Measurements from ENCODE around the gene KCNT1. TPM values are rescaled to one million over a fixed set of nuclear protein-coding genes. Genes with fewer than 3 reads are reported as not detected.

The KCNT1 gene
- total RNA-seq = not detected in 2 replicates

GRCh38 chr9:135701959-135702721 lies at the start of gene KCNT1:
TSS of gene KCNT1 (plus strand) at chr9:135702185. CDS start at chr9:135702259, 74 bp downstream.
- DNase-seq (ENCODE audit: low spot score) = peak; percentile 34
- Mint-ChIP-seq H3K4me3 (ENCODE audit: low read depth) (no peak within 1 kb of the TSS), H3K27ac (no peak within 1 kb of the TSS), H3K9me3 (no peaks in the 10 kb centered on the region), H3K4me1 (ENCODE audit: low read depth) (no peaks in the 10 kb centered on the region), H3K27me3 (ENCODE audit: low read depth) (no peaks in the 10 kb centered on the region), H3K36me3 (ENCODE audit: low read depth) (no peaks in the 10 kb centered on the region)
- intact Hi-C loops (cut with micrococcal nuclease) = no loop called here

GRCh38 chr9:135655317-135655716 lies 46.7 kb upstream of the KCNT1 start:
- H3K27ac Mint-ChIP-seq = no peak overlapping the region
- DNase-seq (ENCODE audit: low spot score) = no peak
- H3K9me3 Mint-ChIP-seq = peaks cover 3% of the 10 kb centered on the region
- intact Hi-C loops (cut with micrococcal nuclease) = no loop called here
- H3K27me3 Mint-ChIP-seq (ENCODE audit: low read depth) = no peaks in the 10 kb centered on the region
- H3K4me1 Mint-ChIP-seq (ENCODE audit: low read depth) = no peaks in the 10 kb centered on the region
- H3K4me3 Mint-ChIP-seq (ENCODE audit: low read depth) = no peak overlapping the region
- H3K36me3 Mint-ChIP-seq (ENCODE audit: low read depth) = no peaks in the 10 kb centered on the region

GRCh38 chr9:135657416-135657815 lies 44.6 kb upstream of the KCNT1 start:
- no peak overlapping the region for H3K27ac Mint-ChIP-seq

GRCh38 chr9:135659252-135659651 lies 42.7 kb upstream of the KCNT1 start:
- H3K27me3 Mint-ChIP-seq (ENCODE audit: low read depth) = no peaks in the 10 kb centered on the region
- no peaks in the 10 kb centered on the region for H3K9me3 Mint-ChIP-seq
- intact Hi-C loops (cut with micrococcal nuclease) = no loop called here
- H3K4me1 Mint-ChIP-seq (ENCODE audit: low read depth) = no peaks in the 10 kb centered on the region
- H3K4me3 Mint-ChIP-seq (ENCODE audit: low read depth) = no peak overlapping the region
- no peak for DNase-seq (ENCODE audit: low spot score)
- no peak overlapping the region for H3K27ac Mint-ChIP-seq
- no peaks in the 10 kb centered on the region for H3K36me3 Mint-ChIP-seq (ENCODE audit: low read depth)

More at GRCh38 chr9:135657416-135657815, 44.6 kb upstream of the KCNT1 start:
- H3K36me3 Mint-ChIP-seq (ENCODE audit: low read depth) = no peaks in the 10 kb centered on the region
- intact Hi-C loops (cut with micrococcal nuclease) = no loop called here
- H3K4me3 Mint-ChIP-seq (ENCODE audit: low read depth) = no peak overlapping the region
- H3K9me3 Mint-ChIP-seq = no peaks in the 10 kb centered on the region
- no peaks in the 10 kb centered on the region for H3K4me1 Mint-ChIP-seq (ENCODE audit: low read depth)
- no peak for DNase-seq (ENCODE audit: low spot score)
- H3K27me3 Mint-ChIP-seq (ENCODE audit: low read depth) = no peaks in the 10 kb centered on the region

- intact Hi-C loops (cut with micrococcal nuclease) = no loop called here
- Mint-ChIP-seq H3K4me1 (ENCODE audit: low read depth) (no peaks in the 10 kb centered on the region), H3K9me3 (no peaks in the 10 kb centered on the region), H3K27me3 (ENCODE audit: low read depth) (no peaks in the 10 kb centered on the region), H3K4me3 (ENCODE audit: low read depth) (no peak overlapping the region), H3K27ac (no peak overlapping the region), H3K36me3 (ENCODE audit: low read depth) (no peaks in the 10 kb centered on the region)
- DNase-seq (ENCODE audit: low spot score) = no peak
These were observed 41.6 kb upstream of the KCNT1 start for GRCh38 chr9:135660407-135660806.

GRCh38 chr9:135661816-135662560 lies 40.0 kb upstream of the KCNT1 start:
- no peaks in the 10 kb centered on the region for H3K36me3 Mint-ChIP-seq (ENCODE audit: low read depth)
- intact Hi-C loops (cut with micrococcal nuclease) = no loop called here
- H3K9me3 Mint-ChIP-seq = no peaks in the 10 kb centered on the region
- no peaks in the 10 kb centered on the region for H3K27me3 Mint-ChIP-seq (ENCODE audit: low read depth)
- no peak for DNase-seq (ENCODE audit: low spot score)
- H3K4me1 Mint-ChIP-seq (ENCODE audit: low read depth) = no peaks in the 10 kb centered on the region
- H3K4me3 Mint-ChIP-seq (ENCODE audit: low read depth) = no peak overlapping the region
- H3K27ac Mint-ChIP-seq = no peak overlapping the region

GRCh38 chr9:135662758-135663450 lies 39.1 kb upstream of the KCNT1 start, which contains the start of gene LCN9:
TSS of gene LCN9 (plus strand) at chr9:135663309. CDS start at chr9:135663322, 13 bp downstream.
- DNase-seq (ENCODE audit: low spot score) = no peak
- H3K36me3 Mint-ChIP-seq (ENCODE audit: low read depth) = no peaks in the 10 kb centered on the region
- no peak within 1 kb of the TSS for H3K27ac Mint-ChIP-seq
- no peaks in the 10 kb centered on the region for H3K9me3 Mint-ChIP-seq
- no peak within 1 kb of the TSS for H3K4me3 Mint-ChIP-seq (ENCODE audit: low read depth)
- intact Hi-C loops (cut with micrococcal nuclease) = no loop called here
- no peaks in the 10 kb centered on the region for H3K27me3 Mint-ChIP-seq (ENCODE audit: low read depth)
- H3K4me1 Mint-ChIP-seq (ENCODE audit: low read depth) = no peaks in the 10 kb centered on the region

GRCh38 chr9:135663451-135663770 lies 38.6 kb upstream of the KCNT1 start:
- Mint-ChIP-seq H3K4me3 (ENCODE audit: low read depth) (no peak overlapping the region), H3K4me1 (ENCODE audit: low read depth) (no peaks in the 10 kb centered on the region), H3K36me3 (ENCODE audit: low read depth) (no peaks in the 10 kb centered on the region), H3K9me3 (no peaks in the 10 kb centered on the region), H3K27me3 (ENCODE audit: low read depth) (no peaks in the 10 kb centered on the region), H3K27ac (no peak overlapping the region)
- DNase-seq (ENCODE audit: low spot score) = no peak
- intact Hi-C loops (cut with micrococcal nuclease) = no loop called here

GRCh38 chr9:135663857-135664256 lies 38.1 kb upstream of the KCNT1 start:
- no peaks in the 10 kb centered on the region for H3K36me3 Mint-ChIP-seq (ENCODE audit: low read depth)
- H3K27me3 Mint-ChIP-seq (ENCODE audit: low read depth) = no peaks in the 10 kb centered on the region
- DNase-seq (ENCODE audit: low spot score) = no peak
- H3K4me1 Mint-ChIP-seq (ENCODE audit: low read depth) = no peaks in the 10 kb centered on the region
- no peak overlapping the region for H3K27ac Mint-ChIP-seq
- no peaks in the 10 kb centered on the region for H3K9me3 Mint-ChIP-seq
- intact Hi-C loops (cut with micrococcal nuclease) = no loop called here
- no peak overlapping the region for H3K4me3 Mint-ChIP-seq (ENCODE audit: low read depth)

GRCh38 chr9:135664266-135664665 lies 37.7 kb upstream of the KCNT1 start:
- H3K27ac Mint-ChIP-seq = no peak overlapping the region
- H3K27me3 Mint-ChIP-seq (ENCODE audit: low read depth) = no peaks in the 10 kb centered on the region
- intact Hi-C loops (cut with micrococcal nuclease) = no loop called here
- H3K4me1 Mint-ChIP-seq (ENCODE audit: low read depth) = no peaks in the 10 kb centered on the region
- H3K4me3 Mint-ChIP-seq (ENCODE audit: low read depth) = no peak overlapping the region
- H3K36me3 Mint-ChIP-seq (ENCODE audit: low read depth) = no peaks in the 10 kb centered on the region
- DNase-seq (ENCODE audit: low spot score) = no peak
- H3K9me3 Mint-ChIP-seq = no peaks in the 10 kb centered on the region

GRCh38 chr9:135664801-135665794 lies 36.9 kb upstream of the KCNT1 start:
- H3K36me3 Mint-ChIP-seq (ENCODE audit: low read depth) = no peaks in the 10 kb centered on the region
- no peaks in the 10 kb centered on the region for H3K27me3 Mint-ChIP-seq (ENCODE audit: low read depth)
- intact Hi-C loops (cut with micrococcal nuclease) = no loop called here
- no peak overlapping the region for H3K27ac Mint-ChIP-seq
- no peak overlapping the region for H3K4me3 Mint-ChIP-seq (ENCODE audit: low read depth)
- H3K9me3 Mint-ChIP-seq = no peaks in the 10 kb centered on the region
- DNase-seq (ENCODE audit: low spot score) = no peak
- no peaks in the 10 kb centered on the region for H3K4me1 Mint-ChIP-seq (ENCODE audit: low read depth)

GRCh38 chr9:135665795-135666189 lies 36.2 kb upstream of the KCNT1 start:
- no peaks in the 10 kb centered on the region for H3K27me3 Mint-ChIP-seq (ENCODE audit: low read depth)
- no peaks in the 10 kb centered on the region for H3K4me1 Mint-ChIP-seq (ENCODE audit: low read depth)
- no peak overlapping the region for H3K27ac Mint-ChIP-seq
- no peaks in the 10 kb centered on the region for H3K36me3 Mint-ChIP-seq (ENCODE audit: low read depth)
- no peak overlapping the region for H3K4me3 Mint-ChIP-seq (ENCODE audit: low read depth)
- no peak for DNase-seq (ENCODE audit: low spot score)
- H3K9me3 Mint-ChIP-seq = no peaks in the 10 kb centered on the region
- intact Hi-C loops (cut with micrococcal nuclease) = no loop called here
